ENCODE results near the gene SPAG6.

Gene SPAG6

DNA sequence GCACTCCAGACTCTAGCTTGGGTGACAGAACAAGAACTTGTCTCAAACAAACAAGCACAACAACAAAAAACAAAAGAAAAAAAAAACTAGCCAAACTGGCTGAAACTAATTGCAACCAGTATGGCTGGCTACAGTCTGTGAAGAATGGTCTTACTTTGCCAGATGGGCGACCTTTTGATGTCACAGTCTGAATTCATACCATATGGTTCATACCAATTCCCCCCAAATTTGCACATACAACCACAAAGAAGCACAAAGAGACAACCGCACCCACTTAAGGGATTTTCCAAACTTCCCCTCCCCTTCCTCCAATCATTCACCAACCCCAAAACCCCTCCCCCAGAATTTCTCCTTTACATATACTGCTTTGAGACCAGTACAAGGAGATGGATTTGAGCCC, 114.2 kb downstream of the SPAG6 start:
- DNase-seq (ENCODE audit: low spot score) = no peak

DNA sequence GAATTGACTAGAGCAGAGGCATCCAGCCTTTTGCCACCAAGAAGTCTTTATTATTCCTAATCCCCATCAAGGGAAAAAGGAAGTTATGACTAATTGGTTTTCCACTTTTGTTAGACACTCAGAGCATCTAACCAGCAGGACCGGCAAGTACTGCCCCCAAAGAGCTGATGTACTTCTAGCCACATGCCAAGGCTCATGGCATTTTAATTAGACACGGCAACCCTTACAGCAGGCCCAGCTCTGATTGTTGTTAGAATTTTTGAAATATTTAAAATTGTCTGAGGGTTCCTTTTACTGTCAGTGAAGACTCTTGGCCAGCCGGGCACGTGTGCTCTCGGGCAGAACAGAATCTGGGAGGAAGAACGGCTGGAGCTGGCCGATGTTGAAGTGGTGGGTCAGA, 114.8 kb downstream of the SPAG6 start:
- DNase-seq (ENCODE audit: low spot score) = no peak

DNA sequence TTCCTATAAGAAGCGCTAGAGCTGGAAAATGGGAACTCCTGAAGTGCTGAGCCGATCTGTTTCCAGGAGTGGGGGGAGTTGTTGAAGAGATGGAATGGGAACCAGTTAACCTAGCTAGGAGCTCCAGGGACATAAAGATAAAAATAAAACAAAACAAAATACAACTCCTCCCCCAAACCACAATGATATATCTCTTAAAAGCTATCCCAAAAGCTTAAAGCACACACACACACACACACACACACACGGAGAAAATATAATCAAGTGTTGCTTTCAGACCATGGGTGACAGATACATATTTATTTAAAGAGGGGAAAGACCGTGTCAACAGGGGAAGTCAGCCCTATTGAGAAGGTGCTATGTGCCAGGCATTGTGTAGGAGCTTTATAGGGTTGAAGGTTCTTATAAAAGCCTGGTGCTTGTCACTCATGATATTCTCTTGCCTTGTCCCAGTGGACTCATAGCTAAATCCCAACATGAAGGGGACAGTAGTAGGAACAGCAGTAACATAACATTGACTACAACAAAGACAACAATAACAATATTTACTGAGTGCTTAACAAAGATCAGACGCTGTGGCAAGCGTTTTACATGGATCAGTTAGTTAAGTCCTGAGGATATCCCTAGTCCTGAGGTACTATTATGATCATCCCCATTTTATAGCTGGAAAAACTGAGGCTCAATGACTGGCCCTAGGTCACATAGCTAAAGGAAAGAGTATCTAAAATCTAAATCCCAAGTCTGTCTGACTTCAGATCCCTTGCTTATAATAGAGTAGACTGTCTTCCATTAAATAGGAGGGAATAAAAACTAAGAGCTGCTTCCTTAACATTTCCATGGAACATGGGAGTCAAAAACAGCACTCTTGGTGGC, 115.5 kb downstream of the SPAG6 start:
- DNase-seq (ENCODE audit: low spot score) = no peak

GRCh38 chr10:22461891-22462290, 116.6 kb downstream of the SPAG6 start:
- no peak for DNase-seq (ENCODE audit: low spot score)

DNA sequence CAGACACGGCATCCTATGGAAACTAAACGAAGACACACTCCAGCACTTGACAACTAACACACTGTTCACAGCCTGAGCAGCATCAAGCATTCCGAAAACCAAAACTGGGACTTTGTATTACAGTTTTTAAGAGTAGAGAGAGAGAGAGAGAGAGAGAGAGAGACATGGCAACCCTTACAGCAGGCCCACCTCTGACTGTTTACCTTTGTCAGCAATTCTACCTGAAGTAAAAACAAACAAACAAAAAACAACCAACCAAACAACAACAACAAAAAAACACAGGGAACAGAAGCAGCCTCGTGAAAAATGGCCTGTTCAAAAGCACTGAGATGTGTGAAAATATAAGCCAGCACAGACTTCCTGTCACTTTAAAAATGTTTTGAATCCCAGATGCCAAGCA, 118.0 kb downstream of the SPAG6 start:
- no peak for DNase-seq (ENCODE audit: low spot score)

DNA sequence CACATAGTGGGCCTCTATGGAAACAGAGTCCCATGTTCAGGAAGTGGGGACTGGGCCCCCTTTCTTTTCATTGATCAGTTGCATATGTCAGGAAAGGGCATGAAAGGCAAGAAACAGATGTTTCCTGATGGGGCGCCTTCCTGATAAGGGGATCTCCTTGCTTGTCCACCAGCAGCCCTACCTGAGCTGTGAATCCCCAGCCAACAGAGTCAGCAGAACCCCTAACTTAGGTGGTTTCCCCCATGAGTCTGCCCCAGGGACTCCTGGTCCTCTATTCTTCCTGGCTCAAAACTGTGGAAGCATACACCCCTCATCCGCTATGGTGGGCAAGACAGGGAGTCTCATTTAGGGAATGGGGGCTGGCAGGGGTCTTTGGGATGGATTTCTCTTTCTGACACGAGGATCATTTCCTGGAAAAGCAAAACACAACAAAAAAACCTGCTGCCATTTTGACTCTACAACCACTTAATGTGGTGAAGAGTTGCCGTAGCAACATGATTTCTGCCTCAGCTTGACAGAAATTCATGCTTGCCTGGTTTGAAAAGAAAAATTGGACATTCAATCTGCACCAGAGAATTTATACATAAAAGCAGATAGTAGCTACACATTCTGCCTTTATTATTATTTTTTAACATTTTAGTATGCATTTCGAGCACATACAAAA, 119.8 kb downstream of the SPAG6 start:
- no peak for DNase-seq (ENCODE audit: low spot score)

GRCh38 chr10:22466763-22467334, 121.6 kb downstream of the SPAG6 start:
- DNase-seq (ENCODE audit: low spot score) = no peak

Small RNA genes lying within 50 kb of the gene (small RNA-seq; reads per million reads assigned to genes)
- 0 to 0.09 reads per million in 2 experiments for gene AL158211.3
